ENCODE measurements around the gene TNFRSF6B. TPM values are rescaled to one million over a fixed set of nuclear protein-coding genes. Genes with fewer than 3 reads are reported as not detected.

Gene TNFRSF6B
- total RNA-seq, 1 donor from 2014 or later: 0.99 TPM

DNA sequence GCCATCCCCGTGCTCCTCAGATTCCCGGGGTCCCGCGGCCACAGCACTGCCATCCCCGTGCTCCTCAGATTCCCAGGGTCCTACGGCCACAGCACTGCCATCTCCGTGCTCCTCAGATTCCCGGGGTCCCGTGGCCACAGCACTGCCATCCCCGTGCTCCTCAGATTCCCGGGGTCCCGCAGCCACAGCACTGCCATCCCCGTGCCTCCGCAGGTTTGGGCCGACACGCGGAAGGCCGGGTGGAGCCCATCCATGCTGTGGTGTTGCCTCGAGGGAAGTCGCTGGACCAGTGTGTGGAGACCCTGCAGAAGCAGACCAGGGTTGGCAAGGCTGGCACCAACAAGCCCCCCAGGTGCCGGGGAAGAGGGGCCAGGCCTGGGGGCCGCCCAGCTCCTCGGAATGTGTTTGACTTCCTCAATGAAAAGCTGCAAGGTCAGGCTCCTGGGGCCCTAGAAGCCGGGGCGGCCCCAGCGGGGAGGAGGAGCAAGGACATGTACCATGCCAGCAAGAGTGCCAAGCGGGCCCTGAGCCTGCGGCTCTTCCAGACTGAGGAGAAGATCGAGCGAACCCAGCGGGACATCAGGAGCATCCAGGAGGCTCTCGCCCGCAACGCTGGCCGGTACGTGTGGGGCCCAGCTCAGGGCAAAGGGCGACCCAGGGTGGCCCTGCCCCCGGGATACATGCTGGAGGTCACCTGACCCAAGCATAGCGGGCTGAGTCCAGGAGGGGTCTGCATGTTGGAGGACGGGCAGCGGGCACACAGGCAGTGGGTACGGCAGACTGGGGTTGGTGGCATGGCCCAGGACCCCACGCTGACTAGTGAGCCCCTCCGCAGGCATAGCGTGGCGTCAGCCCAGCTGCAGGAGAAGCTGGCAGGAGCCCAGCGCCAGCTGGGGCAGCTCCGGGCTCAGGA is 38.8 kb downstream of the TNFRSF6B start:
- H3K4me3 Mint-ChIP-seq (ENCODE audit: unreplicated experiment): no peak overlapping the region
- peak; percentile 89 for DNase-seq (ENCODE audit: low spot score)
- H3K27ac Mint-ChIP-seq (ENCODE audit: unreplicated experiment): no peak overlapping the region
- H3K27me3 Mint-ChIP-seq (ENCODE audit: low read depth): no peaks in the 10 kb centered on the region
- no peaks in the 10 kb centered on the region for H3K9me3 Mint-ChIP-seq (ENCODE audit: low read depth)
- TF ChIP-seq, protein P1, sequence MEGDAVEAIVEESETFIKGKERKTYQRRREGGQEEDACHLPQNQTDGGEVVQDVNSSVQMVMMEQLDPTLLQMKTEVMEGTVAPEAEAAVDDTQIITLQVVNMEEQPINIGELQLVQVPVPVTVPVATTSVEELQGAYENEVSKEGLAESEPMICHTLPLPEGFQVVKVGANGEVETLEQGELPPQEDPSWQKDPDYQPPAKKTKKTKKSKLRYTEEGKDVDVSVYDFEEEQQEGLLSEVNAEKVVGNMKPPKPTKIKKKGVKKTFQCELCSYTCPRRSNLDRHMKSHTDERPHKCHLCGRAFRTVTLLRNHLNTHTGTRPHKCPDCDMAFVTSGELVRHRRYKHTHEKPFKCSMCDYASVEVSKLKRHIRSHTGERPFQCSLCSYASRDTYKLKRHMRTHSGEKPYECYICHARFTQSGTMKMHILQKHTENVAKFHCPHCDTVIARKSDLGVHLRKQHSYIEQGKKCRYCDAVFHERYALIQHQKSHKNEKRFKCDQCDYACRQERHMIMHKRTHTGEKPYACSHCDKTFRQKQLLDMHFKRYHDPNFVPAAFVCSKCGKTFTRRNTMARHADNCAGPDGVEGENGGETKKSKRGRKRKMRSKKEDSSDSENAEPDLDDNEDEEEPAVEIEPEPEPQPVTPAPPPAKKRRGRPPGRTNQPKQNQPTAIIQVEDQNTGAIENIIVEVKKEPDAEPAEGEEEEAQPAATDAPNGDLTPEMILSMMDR (IDR thresholded peaks at IDR 0.05): no peak
- H3K4me1 Mint-ChIP-seq (ENCODE audit: low read depth): peaks cover 3% of the 10 kb centered on the region
- H3K36me3 Mint-ChIP-seq (ENCODE audit: low read depth): peaks cover 4% of the 10 kb centered on the region

DNA sequence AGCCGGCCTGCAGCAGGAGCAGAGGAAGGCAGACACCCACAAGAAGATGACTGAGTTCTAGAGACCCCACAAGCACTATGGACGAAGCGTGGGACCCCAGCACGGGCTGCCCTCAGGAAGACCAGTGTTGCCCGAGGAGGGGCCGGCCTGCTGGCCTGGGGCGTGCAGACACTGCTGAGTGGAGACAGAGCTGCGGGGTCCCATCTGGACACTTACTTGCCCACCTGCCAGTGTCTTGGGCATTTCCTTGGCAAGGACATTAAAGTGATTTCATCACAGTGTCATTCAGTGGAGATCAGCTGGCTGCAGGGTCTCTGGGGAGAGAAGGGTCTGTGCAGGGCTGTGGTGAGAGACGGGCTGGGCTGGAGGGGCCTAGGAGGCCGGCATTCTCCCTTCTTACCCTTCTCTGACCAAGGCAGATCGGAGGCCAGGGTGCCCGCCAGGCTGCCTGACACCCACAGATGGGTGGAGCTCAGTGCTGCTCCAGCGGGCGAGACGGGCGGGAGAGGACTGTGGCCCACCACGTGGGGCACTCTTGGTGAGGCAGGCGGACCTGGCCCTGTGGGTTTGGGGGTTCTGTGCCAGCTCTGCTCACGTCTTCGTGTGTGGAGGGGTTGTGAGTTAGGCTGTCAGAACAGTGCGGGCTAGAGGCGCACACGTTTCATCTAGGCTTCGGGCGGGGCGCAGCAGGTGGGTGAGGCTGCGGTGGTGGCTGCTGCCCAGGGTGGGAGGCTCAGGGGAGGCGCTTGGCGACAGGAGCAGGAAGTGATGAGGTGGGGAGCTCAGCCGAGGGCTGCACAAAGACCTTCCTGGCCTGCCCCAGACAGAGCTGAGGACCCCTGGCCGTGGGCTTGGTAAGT is 39.6 kb downstream of the TNFRSF6B start, which contains the start of gene LIME1:
Gene LIME1 (plus strand): TSS at position 806 of the 860 bp plus-strand sequence. CDS start 886 bp downstream, outside the sequence.
- Mint-ChIP-seq H3K27me3 (ENCODE audit: low read depth) (no peaks in the 10 kb centered on the region), H3K27ac (ENCODE audit: unreplicated experiment) (peak within 1 kb of the TSS; percentile 63), H3K9me3 (ENCODE audit: low read depth) (no peaks in the 10 kb centered on the region), H3K4me3 (ENCODE audit: unreplicated experiment) (no peak within 1 kb of the TSS), H3K36me3 (ENCODE audit: low read depth) (peaks cover 4% of the 10 kb centered on the region), H3K4me1 (ENCODE audit: low read depth) (peaks cover 3% of the 10 kb centered on the region)
- DNase-seq (ENCODE audit: low spot score): peak; percentile 92
- TF ChIP-seq, protein P1 (IDR thresholded peaks at IDR 0.05): no peak

DNA sequence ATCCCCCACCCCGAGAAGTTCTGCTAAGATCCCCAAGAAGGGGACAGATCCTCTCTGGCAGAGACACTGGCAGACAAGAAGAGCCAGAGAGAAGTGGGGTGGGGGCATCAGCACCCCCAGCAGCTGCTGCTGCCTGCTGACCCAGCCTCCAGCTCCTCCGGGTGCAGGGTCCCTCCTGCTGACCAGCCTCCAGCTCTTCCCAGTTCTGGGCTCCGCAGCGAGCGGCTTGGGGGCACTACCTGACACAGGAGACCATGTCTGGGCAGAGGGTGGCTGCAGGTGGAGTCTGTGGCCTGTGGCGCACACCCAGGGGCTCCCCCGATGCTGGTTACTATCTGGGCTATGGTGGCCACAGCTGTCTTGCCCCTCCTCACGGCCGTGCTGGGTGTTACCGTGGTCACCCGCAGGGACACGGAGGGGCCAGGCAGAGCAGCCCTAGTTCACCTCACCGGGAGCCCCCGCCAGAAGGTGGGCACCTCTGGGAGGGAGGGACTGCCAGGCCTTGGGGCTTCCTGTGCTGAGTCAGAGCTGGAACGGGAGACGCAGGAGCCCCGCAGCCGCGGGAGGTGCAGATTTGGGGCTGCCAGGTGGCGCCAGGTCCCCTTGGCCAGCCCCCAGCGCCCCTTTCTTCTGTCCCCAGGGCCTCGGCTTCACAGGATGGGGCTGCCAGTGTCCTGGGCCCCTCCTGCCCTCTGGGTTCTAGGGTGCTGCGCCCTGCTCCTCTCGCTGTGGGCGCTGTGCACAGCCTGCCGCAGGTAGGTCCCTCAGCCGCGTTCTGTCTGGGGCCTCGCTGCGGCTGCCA is 40.6 kb downstream of the TNFRSF6B start:
- Mint-ChIP-seq H3K27ac (ENCODE audit: unreplicated experiment) (no peak overlapping the region), H3K4me3 (ENCODE audit: unreplicated experiment) (no peak overlapping the region), H3K27me3 (ENCODE audit: low read depth) (no peaks in the 10 kb centered on the region), H3K4me1 (ENCODE audit: low read depth) (peaks cover 3% of the 10 kb centered on the region), H3K36me3 (ENCODE audit: low read depth) (peaks cover 4% of the 10 kb centered on the region), H3K9me3 (ENCODE audit: low read depth) (no peaks in the 10 kb centered on the region)
- peak; percentile 83 for DNase-seq (ENCODE audit: low spot score)
- TF ChIP-seq, protein P1 (IDR thresholded peaks at IDR 0.05): no peak

DNA sequence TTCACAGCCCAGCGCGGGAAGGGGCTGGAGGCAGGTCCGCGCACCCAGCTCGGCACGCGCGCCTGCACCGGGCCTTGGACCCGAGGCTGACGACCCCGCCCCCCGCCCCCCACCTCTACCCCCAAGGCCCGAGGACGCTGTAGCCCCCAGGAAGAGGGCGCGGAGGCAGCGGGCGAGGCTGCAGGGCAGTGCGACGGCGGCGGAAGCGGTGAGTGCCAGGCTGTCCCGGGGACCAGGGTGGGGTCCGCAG is 41.2 kb downstream of the TNFRSF6B start:
- no peak for DNase-seq (ENCODE audit: low spot score)
- Mint-ChIP-seq H3K27me3 (ENCODE audit: low read depth) (no peaks in the 10 kb centered on the region), H3K4me3 (ENCODE audit: unreplicated experiment) (no peak overlapping the region), H3K27ac (ENCODE audit: unreplicated experiment) (no peak overlapping the region), H3K36me3 (ENCODE audit: low read depth) (peaks cover 4% of the 10 kb centered on the region), H3K9me3 (ENCODE audit: low read depth) (no peaks in the 10 kb centered on the region), H3K4me1 (ENCODE audit: low read depth) (peaks cover 3% of the 10 kb centered on the region)
- TF ChIP-seq, protein P1 (IDR thresholded peaks at IDR 0.05): no peak

Measured in chondrocyte (in vitro differentiated cells).